ENCODE data around the gene DAAM1.

DNA sequence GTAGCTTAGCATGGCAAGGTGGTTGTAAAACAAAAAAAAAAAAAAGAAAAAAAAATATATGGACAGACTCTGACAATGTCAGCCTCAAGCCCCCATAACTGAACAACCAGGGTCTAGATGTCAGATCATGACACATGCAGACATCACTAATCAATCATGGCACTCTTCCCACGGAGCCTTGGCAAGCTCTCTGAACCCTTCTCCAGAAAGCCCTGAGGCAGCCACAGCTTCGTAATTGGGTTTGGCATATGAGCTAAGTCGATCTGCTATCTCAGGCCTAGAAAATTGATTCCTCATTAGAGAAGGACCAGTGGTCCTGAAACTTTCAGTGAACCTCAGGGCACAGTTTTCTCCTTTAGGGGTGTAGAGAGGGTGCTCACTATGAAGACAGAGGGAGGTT lies 164.5 kb downstream of the DAAM1 start:
- TF ChIP-seq, protein P1, sequence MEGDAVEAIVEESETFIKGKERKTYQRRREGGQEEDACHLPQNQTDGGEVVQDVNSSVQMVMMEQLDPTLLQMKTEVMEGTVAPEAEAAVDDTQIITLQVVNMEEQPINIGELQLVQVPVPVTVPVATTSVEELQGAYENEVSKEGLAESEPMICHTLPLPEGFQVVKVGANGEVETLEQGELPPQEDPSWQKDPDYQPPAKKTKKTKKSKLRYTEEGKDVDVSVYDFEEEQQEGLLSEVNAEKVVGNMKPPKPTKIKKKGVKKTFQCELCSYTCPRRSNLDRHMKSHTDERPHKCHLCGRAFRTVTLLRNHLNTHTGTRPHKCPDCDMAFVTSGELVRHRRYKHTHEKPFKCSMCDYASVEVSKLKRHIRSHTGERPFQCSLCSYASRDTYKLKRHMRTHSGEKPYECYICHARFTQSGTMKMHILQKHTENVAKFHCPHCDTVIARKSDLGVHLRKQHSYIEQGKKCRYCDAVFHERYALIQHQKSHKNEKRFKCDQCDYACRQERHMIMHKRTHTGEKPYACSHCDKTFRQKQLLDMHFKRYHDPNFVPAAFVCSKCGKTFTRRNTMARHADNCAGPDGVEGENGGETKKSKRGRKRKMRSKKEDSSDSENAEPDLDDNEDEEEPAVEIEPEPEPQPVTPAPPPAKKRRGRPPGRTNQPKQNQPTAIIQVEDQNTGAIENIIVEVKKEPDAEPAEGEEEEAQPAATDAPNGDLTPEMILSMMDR (optimal IDR thresholded peaks at IDR 0.05 in 1 of 3, IDR thresholded peaks at IDR 0.05 in 1 of 3, conservative IDR thresholded peaks at IDR 0.05 in 1 of 3; ENCODE audit: extremely low read depth in 1 of 3, insufficient read depth in 2 of 3, low read length in 3 of 3): no peak
- TF ChIP-seq EZH2 (IDR thresholded peaks at IDR 0.05; ENCODE audit: low read length): no peak
